Measurements from ENCODE around the gene FAM177B.

GRCh38 chr1:222798116-222798515 is 61.1 kb downstream of the FAM177B start:
- TF ChIP-seq POLR2A (IDR thresholded peaks at IDR 0.05; ENCODE audit: low read length) (no peak), GATA1 (IDR thresholded peaks at IDR 0.05; ENCODE audit: low read depth, low read length) (no peak)
